ENCODE results near the gene SAP30.

Gene SAP30

DNA sequence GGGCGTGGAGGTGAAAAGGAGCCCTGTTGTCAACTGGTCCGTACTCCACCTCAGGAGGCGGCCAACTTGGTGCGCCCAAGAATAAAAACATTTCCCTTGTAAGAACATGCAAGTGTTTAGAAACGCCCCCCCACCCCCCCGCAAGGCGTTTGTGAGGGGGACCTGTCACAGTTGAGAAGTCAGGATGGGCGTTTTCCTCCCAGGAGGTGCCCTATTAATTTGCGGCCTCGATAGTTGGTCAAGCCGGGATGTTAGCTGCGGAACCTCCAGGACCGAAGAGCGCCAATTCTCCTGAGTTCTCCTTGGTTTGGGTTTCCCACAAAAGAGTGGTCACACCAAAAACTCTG, 651 bp upstream of the SAP30 start:
- DNase-seq: no peak

- peak; percentile 4 for DNase-seq
Observed at GRCh38 chr4:173371292-173372192, 788 bp downstream of the SAP30 start.

- no peak for DNase-seq
Observed at GRCh38 chr4:173374588-173374987, 3.8 kb downstream of the SAP30 start.

DNA sequence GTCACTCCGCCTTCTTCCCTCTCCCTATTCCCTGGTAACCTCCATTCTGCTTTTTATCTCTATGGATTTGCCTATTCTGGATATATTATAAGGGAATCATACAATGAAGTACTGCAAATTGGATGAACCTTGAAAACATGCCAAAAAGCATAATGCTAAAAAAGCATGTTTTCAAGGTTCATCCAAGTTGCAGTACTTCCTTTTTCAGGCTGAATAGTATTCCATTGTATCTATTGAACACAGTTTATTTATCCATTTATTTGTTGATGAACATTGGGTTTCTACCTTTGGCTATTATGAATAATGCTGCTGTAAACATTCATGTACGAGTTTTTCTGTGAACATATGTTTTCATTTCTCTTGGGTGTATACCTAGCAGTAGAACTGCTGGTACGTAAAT, 9.2 kb downstream of the SAP30 start:
- DNase-seq: no peak

- DNase-seq: no peak
Observed at GRCh38 chr4:173380987-173381386, 10.2 kb downstream of the SAP30 start.

DNA sequence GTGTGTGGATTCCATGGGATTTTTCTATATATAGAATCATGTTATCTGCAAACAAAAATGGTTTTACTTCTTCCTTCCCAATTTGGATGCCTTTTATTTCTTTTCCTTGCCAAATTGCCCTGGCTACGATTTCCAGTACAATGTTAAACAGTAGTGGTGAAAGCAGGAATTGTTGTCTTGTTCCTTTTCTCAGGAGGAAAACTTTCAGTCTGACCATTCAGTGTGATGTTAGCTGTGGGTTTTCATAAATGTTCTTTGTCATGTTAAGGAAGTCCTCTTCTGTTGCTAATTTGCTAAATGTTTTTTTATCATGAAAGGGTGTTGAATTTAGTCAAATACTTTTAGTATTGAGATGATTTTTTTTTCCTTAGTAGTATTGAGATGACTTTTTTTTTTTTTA, 10.9 kb downstream of the SAP30 start:
- DNase-seq: no peak

GRCh38 chr4:173382349-173382748, 11.6 kb downstream of the SAP30 start:
- no peak for DNase-seq

DNA sequence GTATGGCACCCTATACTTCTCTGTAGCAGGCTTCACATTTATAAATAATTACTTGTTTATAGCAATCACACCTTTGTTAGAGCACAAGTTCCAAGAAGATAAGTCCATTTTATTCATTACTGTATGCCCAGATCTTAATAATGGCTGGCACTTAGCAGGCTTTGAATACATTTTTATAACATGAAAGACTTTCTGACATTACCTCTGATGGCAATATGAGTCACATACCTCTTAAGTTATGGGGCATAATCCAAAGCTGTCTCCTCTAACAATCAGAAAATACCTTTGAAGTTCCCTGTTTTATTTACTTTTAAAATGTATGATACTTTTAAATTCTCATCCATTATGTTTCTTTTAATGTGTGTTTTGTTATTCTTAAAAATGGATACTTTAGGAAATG, 16.0 kb downstream of the SAP30 start:
- DNase-seq: no peak

DNA sequence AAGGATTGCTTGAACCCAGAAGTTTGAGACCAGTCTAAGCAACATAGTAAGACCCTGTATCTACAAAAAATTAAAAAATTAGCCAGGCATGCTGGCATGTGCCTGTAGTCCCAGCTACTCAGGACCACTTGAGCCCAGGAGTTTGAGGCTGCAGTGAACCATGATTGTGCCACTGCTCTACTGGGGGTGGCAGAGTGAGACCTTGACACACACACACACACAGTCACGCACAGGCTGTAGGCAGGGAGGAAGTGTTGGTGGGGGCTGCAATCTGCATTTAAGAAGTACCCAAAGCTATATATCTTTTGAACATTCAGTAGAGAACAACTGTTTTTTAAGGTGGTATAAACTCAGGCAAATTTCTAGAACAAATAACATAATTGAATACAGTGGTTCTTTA, 20.9 kb downstream of the SAP30 start:
- DNase-seq: no peak

- DNase-seq: no peak
Observed at GRCh38 chr4:173397604-173398003, 26.9 kb downstream of the SAP30 start.

- no peak for DNase-seq
Observed at GRCh38 chr4:173398220-173398619, 27.5 kb downstream of the SAP30 start.

GRCh38 chr4:173398779-173399415, 28.1 kb downstream of the SAP30 start, which contains the start of gene SCRG1:
SCRG1 (minus strand) TSS chr4:173399116; CDS start chr4:173391414, 7,702 bp downstream.
- no peak for DNase-seq

- no peak for DNase-seq
Observed at GRCh38 chr4:173401063-173401462, 30.3 kb downstream of the SAP30 start.

GRCh38 chr4:173403051-173403450, 32.3 kb downstream of the SAP30 start:
- DNase-seq: no peak

- no peak for DNase-seq
Observed at GRCh38 chr4:173404296-173404865, 33.6 kb downstream of the SAP30 start.

GRCh38 chr4:173405840-173406606, 35.3 kb downstream of the SAP30 start:
- DNase-seq: no peak

- DNase-seq: no peak
Observed at GRCh38 chr4:173410079-173410478, 39.3 kb downstream of the SAP30 start.

DNA sequence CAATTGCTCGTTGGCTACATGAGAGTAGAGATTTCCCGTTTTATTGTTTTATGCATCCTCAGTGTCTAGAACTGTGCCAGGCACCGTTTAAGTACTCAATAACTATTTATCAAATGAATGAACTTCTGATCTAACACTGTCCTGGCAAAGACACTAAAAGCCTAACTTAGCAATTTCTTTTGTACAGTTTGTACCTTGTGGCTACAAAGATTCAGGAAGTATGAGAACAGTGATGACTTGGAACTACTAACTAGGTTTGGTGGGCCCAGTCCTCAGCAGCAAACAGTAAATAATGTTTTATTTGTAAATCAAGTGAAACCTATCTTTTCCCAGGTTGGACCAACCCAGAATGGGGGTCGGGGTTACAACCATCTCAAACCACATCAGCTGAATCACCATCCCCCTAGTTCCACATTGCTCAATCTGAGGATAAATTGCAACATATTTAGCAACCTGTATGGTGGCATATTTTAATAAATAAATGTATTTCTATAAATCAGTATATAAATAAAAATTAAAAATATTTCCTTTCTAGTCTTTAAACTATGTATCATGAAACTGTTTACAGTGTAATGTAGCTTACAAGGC, 40.4 kb downstream of the SAP30 start:
- DNase-seq: no peak

DNA sequence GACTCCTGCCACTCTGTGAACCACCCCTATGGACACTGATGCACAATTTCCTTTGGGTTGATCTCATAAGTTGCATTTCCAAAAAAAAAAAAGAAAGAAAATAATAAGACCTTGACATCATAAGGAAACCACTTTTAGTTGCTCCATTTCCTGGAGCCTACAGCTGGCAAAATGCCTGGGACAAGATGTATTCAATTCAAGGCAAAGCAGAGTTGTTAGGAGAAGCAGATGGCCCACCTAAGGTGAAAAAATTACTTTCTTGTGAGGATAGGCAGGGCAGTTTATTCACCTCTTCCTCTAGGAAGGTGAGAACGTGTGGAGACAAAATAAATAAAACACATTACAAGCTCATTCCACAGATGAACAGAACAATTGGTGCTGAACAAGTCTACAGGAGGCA, 42.3 kb downstream of the SAP30 start:
- no peak for DNase-seq

- DNase-seq: no peak
Observed at GRCh38 chr4:173414456-173414855, 43.7 kb downstream of the SAP30 start.

DNA sequence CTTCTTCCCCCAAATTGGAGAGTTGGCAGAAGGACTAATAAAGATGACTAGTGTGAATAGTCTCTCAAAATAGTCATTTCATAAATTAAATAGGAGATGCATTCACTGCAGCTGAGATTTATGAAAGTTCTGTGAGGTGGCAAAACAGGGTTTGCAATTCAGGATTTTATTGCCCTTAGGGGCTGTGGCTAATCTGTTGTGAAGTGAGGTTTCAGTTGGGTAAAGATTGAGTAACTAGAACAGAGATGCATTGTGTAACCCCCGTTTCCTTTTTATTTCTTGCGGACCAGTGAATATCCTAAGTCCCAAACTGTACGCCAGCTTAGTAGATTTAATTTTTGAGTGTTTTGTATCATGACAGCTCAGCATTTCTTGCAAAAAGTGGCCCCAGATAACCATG, 44.3 kb downstream of the SAP30 start:
- DNase-seq: peak; percentile 29

DNA sequence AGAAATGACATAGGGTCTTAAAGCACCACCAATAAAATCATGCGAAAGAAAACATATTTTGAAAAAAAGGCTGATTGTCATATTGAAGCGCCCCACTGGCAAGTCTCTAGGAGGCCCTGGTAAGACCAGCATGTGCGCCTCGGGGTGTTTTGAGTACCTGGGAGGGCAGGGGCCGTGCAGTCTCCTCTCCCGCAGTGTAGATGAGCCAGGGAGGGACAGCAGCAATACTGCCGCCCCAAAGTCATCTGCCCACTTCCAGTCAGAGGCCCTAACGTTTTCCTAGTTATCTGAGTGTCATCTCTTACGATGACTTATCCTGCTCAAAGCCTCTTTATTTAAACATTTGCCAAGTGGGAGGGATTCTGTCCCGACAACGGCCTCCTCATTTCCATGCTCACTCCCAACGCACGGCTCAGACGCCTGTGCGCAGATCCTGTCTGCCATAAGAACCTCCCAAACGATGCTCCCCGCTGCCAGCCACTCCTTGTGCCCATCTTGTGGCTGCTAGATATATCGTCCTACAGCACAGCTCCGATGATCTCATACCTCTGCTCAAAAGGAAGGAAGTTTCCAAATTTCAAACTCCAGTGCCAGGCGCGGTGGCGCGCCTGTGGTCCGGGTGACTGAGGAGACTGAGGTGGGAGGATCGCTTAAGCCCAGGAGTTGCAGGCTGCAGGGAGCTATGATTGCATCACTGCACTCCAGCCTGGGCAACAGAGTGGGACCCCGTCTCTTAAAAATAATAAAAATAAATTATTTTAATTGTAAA, 45.3 kb downstream of the SAP30 start:
- peak; percentile 89 for DNase-seq
